Stimulated activated CD8-positive, alpha-beta memory T cell treated with anti-CD3 and anti-CD28 coated beads, Interleukin-4, amount 100 ng/mL, for 24 hours (primary cell): ENCODE data around the gene LAMB4.

ENCODE experiments used
- DNase-seq: peaks from one replicate; pipeline ENCODE4 v3.0.0-alpha.2; 2020; ENCODE audit warnings: low read depth

The LAMB4 gene

DNA sequence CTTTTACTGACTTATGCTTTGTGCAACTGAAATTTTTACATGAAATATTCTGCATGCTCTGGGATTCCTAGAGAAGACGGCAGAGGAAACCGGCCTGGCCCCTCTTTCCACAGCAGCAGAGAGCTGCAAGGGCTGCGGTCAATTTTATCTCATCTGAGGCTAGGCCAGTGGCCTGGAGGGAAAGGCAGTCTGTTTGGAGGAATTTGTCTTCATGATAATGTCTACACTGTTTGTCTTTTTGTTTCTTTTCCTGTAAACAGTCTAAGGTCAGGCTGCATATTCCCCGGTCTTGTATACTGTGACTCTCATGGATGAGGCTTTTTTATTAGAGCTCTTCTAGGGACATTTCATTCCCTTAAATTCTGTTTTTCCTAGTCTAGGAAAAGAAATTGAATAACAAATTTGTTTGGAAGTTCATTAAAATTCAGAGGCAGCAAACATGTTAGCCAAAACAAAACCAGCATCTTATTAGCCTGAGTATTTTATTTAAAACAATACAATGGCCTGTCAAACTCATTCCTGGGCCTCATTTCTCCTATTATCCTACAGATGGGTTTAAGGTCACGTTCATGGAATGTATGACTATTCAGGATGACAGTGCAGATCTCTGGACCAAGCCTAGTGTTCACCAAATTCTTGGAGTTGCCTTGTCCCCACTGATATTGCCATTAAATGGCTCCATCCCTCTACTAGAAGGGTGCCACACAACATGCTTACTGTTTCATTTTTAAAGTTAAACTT lies 26.4 kb downstream of the LAMB4 start:
- DNase-seq: no peak

DNA sequence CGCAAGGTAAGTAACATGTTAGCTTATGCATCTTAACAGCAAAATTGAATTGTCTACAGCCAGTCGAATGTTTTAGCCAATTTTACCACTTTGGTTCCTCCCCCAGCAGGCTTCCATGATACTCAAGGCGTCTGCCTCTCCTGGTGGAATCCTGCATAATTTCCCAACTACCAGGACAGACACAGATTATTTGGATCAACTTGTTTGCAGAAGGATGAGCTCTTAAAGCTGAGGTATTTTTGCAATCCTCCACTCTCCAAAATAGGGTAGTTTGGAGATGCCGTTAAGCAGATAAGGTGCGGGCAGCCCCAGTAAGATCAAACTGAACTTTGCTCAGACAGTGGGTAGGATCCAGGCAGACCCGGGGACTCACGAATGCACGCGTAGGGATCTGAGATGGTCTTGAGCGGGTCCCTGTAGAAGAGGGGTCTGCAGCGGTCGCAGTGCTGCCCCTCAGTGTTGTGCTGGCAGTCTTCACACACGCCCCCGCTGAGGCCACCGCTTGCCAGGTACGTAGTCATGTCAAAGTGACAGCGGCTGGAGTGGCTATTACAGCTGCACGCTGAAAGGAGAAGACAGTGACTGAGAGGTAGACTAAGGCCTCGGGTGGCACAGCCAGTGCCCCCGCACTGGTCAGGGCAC lies 27.4 kb downstream of the LAMB4 start:
- no peak for DNase-seq

DNA sequence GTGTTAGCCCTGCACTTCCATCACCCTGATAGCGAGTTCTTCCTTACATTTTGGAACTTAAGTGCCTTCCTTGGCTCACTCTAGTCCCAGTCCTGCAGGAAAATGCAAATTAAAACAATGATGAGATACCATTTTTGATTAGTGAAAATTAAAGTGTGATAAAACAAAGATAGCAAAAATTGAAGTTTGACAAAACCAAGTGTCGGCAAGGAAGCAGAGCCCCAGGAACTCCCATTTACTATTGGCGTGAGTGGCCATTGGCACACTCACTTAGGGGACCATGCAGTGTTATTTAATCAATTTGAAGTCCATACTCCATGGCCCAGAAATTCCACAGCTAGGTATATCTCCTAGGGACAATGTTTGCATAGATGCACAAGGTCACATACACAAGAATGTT lies 28.4 kb downstream of the LAMB4 start:
- no peak for DNase-seq

DNA sequence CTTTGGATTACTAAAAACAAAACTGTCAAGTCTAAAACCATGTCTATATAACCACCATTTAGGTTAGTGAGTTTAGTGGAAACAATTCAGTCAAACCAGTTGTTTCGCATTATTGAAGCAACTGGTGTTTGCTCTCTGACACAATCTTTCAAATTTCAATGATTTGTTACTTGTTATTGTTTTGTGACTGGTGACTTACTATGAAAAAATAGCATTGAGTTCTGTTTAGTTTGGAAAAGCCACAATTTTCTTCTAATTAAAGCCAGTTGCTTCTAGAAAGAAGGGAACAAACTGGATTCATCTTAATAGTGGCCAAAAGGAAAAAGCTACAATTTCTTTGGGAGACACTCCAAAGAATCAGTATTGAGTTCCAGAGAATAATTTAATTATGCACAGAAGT lies 30.4 kb downstream of the LAMB4 start:
- no peak for DNase-seq

DNA sequence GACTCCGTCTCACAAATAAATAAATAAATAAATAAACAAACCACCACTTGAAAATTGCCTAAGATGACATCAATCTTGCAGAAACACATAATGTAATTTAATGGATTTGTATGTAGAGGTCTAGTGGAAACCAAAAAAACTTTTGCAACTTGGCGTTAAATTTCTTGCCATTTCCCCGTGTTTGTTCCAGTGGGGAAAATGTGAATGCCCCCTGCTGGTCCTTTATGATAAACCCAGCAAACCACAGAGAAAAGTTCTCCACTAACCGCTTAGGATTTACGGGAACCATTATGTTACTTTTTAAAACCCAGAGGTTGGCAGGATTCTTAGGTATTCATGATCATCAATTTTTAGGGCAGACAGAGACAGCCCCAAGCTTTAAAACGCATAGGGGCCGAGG lies 32.5 kb downstream of the LAMB4 start:
- DNase-seq: no peak

DNA sequence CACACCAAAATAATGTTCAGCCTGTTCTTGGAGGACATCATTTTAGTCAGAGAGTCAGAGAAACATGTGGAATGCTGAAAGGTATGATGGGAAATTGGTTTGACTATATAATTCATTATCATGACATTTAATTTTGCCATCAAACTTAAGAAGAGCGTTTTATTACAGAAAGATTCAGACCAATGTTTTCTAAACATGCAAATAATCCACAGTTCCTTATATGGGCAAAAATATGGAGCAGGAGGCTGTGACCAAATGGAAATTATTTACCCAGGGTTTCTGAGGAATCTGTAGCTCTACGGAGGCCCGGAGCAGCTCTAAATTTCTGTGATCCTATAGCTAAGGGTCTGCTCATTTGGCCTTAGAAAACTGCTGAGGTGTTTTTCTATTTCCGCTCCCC lies 33.2 kb downstream of the LAMB4 start:
- no peak for DNase-seq

DNA sequence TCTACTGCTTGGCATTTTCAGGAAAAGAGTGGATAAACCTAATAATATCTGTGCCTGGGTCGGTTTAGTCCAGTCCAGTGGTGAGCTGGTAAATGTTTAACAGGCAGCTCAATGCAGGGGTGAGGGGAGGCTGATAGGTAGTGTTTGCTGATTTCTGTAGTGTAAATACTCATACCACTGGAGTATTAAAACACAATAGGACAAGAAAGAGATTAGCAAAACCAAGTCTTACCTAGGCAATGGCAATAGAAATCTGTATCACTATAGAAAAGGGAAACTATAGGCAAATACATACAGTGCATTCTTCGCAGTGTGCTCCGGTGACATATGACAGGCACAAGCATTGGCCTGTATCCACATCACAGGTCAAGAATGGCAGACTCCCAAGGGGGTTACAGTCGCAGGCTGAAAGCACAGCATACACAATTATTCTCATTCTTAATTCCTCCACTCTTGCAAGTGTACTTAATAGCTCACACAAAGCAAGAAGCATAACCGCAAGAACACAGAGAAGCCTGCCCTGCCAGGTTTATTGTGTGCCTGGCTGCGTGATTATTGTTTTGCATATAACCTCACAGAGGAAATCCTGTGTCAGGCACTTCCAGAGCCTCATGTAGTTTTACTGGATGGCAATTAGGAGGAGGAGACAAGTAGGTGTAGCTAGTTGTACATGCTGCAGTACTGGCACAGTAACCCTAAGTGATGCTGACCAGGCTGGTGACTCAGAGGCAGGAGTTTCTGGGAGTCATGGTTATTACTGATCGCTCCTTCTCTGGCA lies 35.0 kb downstream of the LAMB4 start:
- no peak for DNase-seq

DNA sequence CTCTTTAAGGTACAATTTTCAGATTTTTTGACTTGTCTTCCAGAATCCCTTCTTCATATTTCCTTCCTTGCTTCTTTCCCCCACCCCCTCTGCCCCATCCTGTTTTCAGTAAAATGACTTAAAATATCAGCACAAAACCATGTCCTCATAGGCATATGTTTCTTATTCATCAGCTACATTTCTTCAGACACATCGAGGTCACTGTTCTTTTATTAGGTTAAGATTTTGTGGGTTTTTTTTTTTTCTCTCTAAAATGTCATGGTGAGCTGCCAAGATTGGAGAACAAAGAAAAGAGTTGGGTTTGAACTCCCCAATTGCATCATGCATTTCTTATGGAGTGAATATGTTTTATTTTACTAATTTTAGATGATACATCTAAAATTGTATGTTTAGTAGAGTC lies 35.8 kb downstream of the LAMB4 start:
- no peak for DNase-seq

DNA sequence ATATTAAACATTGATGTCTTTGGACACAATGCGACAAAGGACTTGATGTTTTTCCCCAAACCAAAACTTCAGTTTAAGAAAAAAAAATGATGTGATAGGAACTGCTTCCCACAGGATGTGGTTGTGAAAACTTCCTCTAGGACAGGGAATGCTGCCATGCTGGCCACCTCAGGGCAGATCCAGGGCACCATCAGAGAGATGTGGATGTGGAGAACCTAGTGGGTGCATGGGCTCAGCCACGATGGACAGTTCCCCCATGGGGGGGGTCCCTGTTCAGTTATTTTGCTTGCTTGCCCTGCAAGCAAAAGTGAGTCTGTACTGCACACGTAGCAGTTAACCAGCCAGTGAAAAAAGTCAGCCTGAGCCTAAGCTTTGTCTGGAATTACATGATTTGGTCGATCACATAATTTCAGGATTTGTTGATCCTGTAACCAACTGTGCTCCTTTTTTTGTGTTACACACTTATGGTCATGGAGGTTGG lies 36.3 kb downstream of the LAMB4 start:
- no peak for DNase-seq

DNA sequence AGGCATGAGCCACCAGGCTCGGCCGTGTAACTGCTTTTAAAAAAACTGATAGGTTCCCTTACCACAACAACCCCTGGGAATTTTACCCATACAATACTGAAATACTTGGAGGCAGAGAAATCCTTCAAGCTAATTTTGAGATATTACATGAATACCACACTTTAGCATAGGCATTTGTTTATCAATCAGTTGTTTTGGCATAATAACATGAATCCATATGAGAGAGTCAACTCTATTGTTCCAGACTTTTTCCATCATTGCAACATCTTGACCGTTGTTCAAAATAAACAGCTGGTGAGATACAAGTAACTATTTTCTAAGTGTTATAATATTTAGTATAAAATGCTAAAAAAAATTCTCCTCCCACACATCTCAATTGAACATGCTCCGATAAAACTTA lies 36.8 kb downstream of the LAMB4 start:
- DNase-seq: no peak

DNA sequence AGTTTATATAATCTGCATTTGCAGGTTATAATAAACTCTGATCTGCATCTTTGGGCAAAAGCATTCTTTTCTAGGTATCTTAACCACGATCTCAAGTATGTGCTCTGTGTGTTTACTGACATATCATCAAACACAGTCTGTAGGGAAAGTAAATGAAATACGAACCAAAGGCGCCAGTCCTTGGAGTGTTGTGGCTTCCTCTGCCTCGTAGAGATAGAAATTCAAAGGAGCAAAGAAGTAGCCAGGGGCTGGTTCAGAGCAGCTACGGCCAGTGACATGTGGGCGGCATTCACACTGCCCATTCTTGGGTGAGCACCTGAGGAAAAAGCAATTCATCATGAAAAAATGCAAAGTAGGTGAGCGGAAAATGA lies 38.7 kb downstream of the LAMB4 start:
- DNase-seq: no peak

DNA sequence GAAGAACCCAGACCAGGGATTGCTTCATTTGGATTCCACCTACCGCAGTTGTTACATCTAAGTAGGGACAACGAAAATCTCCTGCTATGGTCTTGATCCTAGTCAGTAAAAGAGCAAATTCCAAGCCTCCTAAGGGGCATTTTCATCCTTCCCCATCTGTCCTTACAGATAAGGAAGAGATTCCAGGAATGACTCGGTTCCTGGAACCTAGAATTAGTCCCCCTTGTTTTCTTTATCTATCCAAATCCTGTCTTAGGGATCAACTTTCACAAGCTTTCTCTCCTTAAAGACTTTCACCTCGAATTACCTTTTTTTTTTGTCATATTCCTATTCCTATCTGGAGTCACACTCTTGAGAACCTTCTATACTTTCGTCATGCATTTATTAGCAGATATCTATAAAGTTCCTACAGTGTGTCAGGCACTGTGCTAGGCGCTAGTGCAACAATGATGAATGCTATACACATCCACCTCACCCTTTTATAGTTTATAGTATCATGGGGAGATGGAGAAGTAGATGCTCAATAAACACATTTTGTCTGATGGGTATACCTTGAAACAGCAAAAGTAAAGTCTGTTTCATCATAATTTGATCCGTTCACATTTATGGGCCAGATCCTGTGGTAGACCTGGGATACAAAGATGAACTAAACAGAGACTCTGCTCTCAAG lies 39.2 kb downstream of the LAMB4 start:
- no peak for DNase-seq

DNA sequence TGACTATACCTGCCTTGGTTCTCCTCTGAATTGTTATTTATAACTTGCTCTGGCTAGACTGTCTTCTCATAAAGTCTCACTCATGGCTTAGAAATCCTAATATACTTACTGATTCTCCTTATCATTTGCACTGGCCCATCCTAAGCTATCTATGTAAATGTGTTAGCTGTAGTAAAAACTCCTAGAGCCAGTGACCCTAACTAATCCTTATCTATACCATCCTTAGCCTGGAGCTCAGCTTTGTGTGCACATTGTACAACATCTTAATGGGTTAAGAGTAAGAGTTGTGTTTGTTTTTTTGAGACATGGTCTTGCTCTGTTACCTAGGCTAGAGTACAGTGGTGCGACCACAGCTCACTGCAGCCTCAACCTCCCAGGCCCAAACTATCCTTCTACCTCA lies 40.8 kb downstream of the LAMB4 start:
- no peak for DNase-seq

DNA sequence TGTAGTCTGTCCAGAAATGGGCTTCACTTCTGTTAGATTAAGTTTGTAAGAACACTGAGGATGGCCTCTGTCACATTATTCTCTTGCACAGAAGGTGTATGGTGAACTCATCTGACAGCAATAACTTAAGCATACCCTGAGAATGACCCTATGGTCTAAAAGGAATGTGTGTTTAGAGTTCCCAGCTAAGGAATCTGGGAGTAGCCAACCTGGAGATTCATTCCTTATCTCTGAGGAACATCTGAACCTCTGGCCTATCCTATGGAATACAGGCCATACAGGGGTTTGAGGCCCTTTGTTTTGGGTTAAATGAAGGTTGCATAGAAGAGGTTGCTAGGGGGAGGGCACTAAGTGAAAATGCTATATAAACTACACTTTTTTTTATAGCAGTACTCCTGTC lies 41.4 kb downstream of the LAMB4 start:
- no peak for DNase-seq

DNA sequence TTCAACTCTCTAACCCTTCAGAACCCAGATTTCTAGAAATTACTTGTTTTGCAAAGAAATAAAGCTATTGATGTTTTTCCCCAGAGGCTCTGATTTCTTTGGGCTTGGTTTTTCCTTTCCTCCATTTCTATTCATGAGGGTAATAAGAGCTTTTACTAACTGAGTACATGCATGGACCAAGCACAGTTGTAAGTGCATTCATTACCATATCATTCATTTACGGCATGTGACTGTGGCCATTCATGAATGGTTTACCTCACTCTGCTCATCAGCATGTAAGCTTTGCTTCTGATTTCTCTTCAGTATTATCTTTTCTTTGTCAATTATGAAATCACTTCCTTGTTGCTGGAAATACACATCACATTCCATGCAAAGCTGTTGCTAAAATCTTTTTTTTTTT lies 42.4 kb downstream of the LAMB4 start:
- DNase-seq: no peak

DNA sequence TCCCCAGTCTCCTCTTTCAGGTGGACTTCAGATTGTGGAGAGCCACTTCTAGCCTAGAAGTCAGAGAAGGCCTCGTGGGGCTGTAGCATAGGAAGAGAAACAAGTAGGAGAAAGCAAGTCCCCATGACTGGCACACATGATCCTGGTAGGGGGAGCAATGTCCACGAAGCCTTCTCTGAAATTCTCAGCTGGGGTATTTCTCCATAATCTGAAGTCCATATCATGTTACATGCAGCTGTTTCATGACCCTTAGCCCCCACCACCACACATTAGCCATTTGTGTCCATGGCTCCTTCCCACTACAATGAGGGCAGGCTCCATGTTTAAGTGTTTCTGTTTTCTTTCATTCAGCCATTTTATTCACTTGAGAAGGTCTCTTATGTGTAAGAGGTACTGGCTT lies 43.2 kb downstream of the LAMB4 start:
- DNase-seq: no peak

DNA sequence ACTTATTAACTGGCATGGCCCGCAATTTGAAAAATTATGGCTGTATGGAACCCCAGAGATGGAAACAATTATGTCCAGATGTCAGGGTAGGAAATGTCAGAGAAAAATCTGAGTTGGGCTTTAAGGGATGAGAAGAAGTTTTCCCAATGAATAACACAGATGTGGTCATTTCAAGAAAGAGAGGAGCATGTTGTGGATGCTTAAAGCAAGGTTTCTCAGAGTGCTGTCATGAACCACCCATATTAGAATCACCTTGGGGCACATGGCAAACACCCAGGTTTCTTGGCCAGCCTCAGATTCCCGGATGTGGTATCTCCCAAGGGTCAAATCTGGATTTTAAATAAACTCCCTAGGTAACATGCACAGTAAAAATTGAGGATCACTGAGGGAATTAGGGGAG lies 43.6 kb downstream of the LAMB4 start:
- no peak for DNase-seq

DNA sequence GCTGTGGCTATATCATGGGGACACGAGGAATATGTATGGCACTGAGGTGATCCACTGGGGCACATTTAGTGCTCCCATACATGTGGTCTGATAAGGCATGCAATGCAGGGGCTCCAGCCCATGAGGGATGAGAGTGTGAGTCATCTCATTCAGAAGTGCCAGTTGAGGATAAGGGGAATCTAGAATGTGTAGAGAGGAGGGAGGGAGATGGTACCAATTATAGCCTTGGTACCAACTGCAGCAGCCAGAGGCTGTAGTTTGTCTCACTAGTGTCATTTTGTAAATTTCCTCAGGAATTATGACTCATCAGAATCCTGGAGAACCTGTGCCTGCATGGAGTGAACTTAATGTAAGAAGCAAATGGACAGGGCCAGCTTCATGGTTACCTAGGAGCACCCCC lies 46.2 kb downstream of the LAMB4 start:
- DNase-seq: no peak

DNA sequence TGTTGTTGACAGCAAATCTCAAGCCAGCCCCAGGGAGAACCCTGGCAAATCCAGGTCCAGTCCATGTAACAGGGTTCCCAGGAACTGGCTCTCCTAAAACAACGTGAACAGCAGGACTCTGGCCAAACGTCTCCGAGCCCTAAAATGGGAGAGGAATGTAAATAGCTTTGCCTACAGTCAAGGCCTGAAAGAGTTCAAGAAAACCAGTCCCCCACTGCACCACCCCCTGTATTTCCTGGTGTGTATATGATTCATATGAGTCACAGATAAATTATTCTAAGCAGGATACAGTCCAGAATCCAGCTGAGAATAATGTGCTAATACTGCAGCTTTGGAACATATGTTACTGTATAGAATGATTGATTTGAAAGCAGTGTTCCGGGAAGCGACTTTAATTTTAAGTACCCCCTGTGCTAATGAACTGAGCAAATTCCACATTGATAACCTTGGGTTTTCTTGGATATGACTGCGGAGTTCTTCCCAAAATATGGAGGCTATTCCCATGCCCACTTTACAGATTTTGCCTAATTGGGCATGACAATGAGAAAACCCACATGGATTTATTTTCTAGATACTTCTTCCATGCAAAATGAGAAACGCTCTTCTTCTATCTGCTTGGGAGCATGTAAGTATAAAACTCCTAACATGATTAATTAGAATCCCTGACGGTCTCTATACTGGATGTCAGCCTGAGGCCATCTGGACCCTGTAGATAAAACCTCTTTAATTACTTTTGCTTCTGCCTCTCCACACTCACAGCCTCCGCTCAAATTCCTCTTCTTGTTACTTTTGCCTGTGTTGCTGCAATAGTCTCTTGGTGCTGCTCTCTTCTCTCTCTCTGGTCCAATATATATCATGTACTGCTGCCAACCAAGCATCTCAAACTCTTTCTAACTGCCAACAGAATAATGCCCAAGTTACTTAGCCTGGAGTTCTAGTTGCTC lies 50.2 kb downstream of the LAMB4 start:
- no peak for DNase-seq

DNA sequence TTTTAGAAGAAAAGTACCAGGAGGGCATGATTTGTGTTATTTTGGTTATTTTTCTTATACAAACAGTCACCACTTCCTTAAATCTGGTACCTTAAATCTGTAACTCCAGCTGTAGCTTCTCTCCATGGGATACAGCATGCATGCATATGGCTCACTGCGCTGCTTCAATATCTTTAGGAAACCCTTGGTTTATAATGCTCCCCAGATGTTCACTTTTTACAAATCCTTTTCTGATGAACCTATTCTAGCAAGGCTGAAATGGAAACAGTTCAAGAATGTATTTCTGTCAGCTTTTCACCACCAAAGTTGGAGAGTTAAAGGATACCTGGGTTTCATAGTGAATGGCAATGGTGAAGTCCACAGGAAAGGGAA lies 50.9 kb downstream of the LAMB4 start:
- DNase-seq: no peak

DNA sequence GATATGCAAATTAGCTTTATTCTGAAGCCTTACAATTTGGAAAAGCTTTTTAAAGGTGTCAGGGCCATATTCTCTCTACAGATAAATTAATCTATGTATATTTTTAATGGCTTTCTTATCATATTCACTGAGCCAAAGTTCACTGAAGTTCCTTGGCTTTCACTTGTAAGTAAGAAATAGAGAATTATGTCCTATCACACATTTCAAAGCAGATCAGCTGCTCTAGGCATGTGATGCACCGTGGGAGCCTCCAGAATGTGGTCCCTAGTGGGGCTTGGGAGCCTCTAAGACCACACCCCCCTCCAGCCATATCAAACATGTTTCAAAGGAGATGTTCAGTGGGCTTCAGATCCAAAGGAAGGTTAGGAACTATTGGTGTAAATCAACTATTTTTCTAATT lies 51.5 kb downstream of the LAMB4 start:
- DNase-seq: no peak

DNA sequence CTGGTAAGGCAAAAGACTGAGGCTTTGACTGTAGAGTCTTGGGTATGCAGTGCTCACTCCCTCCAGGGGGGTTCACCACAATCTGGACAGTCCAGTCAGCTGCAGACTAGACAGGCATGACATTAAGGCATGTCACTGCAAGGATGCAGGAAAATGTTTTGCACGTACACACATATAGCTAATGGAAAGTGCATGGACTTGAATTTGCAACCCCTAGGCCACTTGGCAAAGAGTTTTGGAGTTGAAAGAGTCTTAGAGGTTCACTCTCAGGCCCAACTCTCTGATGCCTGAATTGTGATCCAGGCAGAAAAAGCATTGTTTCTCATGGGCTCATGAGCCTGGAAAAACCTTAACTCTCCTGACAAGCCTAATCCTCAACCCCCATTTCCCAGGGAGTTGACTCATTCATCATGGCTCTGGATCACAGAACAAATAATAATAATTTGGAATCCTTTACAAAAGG lies 51.9 kb downstream of the LAMB4 start:
- no peak for DNase-seq
